Measurements from ENCODE around the gene MSH4.
"Not testable (repeated sequence)": the region's sequence is repeated elsewhere in the genome, so short reads cannot be mapped to it uniquely, and the experiment has no call there.

MSH4 gene

GRCh38 chr1:75908717-75909152 lies 112.1 kb downstream of the MSH4 start:
- DNase-seq (ENCODE audit: insufficient read length, low spot score) (no peak), FAIRE-seq (peak; percentile 82)
- TF ChIP-seq POLR2A (IDR thresholded peaks at IDR 0.05; ENCODE audit: low read depth, low read length), result no peak
- no peak for TF ChIP-seq TAF1 (IDR thresholded peaks at IDR 0.05; ENCODE audit: low read depth, low read length)
- no peak for TF ChIP-seq SPI1 (IDR thresholded peaks at IDR 0.05; ENCODE audit: low read depth, low read length)
- TF ChIP-seq POLR2AphosphoS5 (IDR thresholded peaks at IDR 0.05; ENCODE audit: low read depth, low read length), result no peak
- TF ChIP-seq POU2F2 (IDR thresholded peaks at IDR 0.05; ENCODE audit: low read depth, low read length), result no peak
- no peak for TF ChIP-seq PAX5 (IDR thresholded peaks at IDR 0.05; ENCODE audit: insufficient read depth, low read length, severe bottlenecking)

GRCh38 chr1:75916834-75917233 lies 120.2 kb downstream of the MSH4 start:
- no peak for DNase-seq (ENCODE audit: insufficient read length, low spot score)
- no peak for FAIRE-seq
- TF ChIP-seq PAX5 (IDR thresholded peaks at IDR 0.05; ENCODE audit: insufficient read depth, low read length, severe bottlenecking), result no peak
- no peak for TF ChIP-seq SPI1 (IDR thresholded peaks at IDR 0.05; ENCODE audit: low read depth, low read length)

- FAIRE-seq (no peak), DNase-seq (ENCODE audit: insufficient read length, low spot score) (no peak)
- TF ChIP-seq PAX5 (IDR thresholded peaks at IDR 0.05; ENCODE audit: insufficient read depth, low read length, severe bottlenecking), result no peak
- no peak for TF ChIP-seq SPI1 (IDR thresholded peaks at IDR 0.05; ENCODE audit: low read depth, low read length)
- no peak for TF ChIP-seq POLR2A (IDR thresholded peaks at IDR 0.05; ENCODE audit: low read depth, low read length)
- no peak for TF ChIP-seq TAF1 (IDR thresholded peaks at IDR 0.05; ENCODE audit: low read depth, low read length)
Measured at GRCh38 chr1:75922698-75923097, 126.0 kb downstream of the MSH4 start.

- no peak for DNase-seq (ENCODE audit: insufficient read length, low spot score)
- TF ChIP-seq POLR2A (IDR thresholded peaks at IDR 0.05; ENCODE audit: low read depth, low read length), result no peak
- no peak for TF ChIP-seq TAF1 (IDR thresholded peaks at IDR 0.05; ENCODE audit: low read depth, low read length)
- TF ChIP-seq SPI1 (IDR thresholded peaks at IDR 0.05; ENCODE audit: low read depth, low read length), result no peak
- TF ChIP-seq PAX5 (IDR thresholded peaks at IDR 0.05; ENCODE audit: insufficient read depth, low read length, severe bottlenecking), result no peak
- TF ChIP-seq POLR2AphosphoS5 (IDR thresholded peaks at IDR 0.05; ENCODE audit: low read depth, low read length), result no peak
- TF ChIP-seq POU2F2 (IDR thresholded peaks at IDR 0.05; ENCODE audit: low read depth, low read length), result no peak
- no peak for FAIRE-seq
Measured at GRCh38 chr1:75932304-75932703, 135.6 kb downstream of the MSH4 start, which contains the start of gene ASB17. Gene ASB17, minus strand, starts transcription at chr1:75932404. Its CDS starts 113 bp downstream, at chr1:75932291.

- no peak for FAIRE-seq
- no peak for TF ChIP-seq POLR2AphosphoS5 (IDR thresholded peaks at IDR 0.05; ENCODE audit: low read depth, low read length)
- no peak for DNase-seq (ENCODE audit: insufficient read length, low spot score)
Measured at GRCh38 chr1:75937034-75937433, 140.4 kb downstream of the MSH4 start.

GRCh38 chr1:75943037-75943436 lies 146.4 kb downstream of the MSH4 start:
- peak; percentile 9 for FAIRE-seq
- DNase-seq (ENCODE audit: insufficient read length, low spot score), result not testable (repeated sequence)
- peak; percentile 76 for TF ChIP-seq SPI1 (IDR thresholded peaks at IDR 0.05; ENCODE audit: low read depth, low read length)

- TF ChIP-seq POLR2A (IDR thresholded peaks at IDR 0.05; ENCODE audit: low read depth, low read length) (no peak), SPI1 (IDR thresholded peaks at IDR 0.05; ENCODE audit: low read depth, low read length) (no peak), TAF1 (IDR thresholded peaks at IDR 0.05; ENCODE audit: low read depth, low read length) (no peak), POU2F2 (IDR thresholded peaks at IDR 0.05; ENCODE audit: low read depth, low read length) (no peak), PAX5 (IDR thresholded peaks at IDR 0.05; ENCODE audit: insufficient read depth, low read length, severe bottlenecking) (no peak)
- FAIRE-seq, result no peak
- no peak for DNase-seq (ENCODE audit: insufficient read length, low spot score)
Measured at GRCh38 chr1:75950176-75950575, 153.5 kb downstream of the MSH4 start.

- TF ChIP-seq POU2F2 (IDR thresholded peaks at IDR 0.05; ENCODE audit: low read depth, low read length) (no peak), TAF1 (IDR thresholded peaks at IDR 0.05; ENCODE audit: low read depth, low read length) (no peak), SPI1 (IDR thresholded peaks at IDR 0.05; ENCODE audit: low read depth, low read length) (no peak), POLR2AphosphoS5 (IDR thresholded peaks at IDR 0.05; ENCODE audit: low read depth, low read length) (no peak), POLR2A (IDR thresholded peaks at IDR 0.05; ENCODE audit: low read depth, low read length) (no peak), PAX5 (IDR thresholded peaks at IDR 0.05; ENCODE audit: insufficient read depth, low read length, severe bottlenecking) (no peak)
- FAIRE-seq (no peak), DNase-seq (ENCODE audit: insufficient read length, low spot score) (no peak)
Measured at GRCh38 chr1:75952016-75952415, 155.3 kb downstream of the MSH4 start.

GRCh38 chr1:75953461-75953860 lies 156.8 kb downstream of the MSH4 start:
- no peak for TF ChIP-seq TAF1 (IDR thresholded peaks at IDR 0.05; ENCODE audit: low read depth, low read length)
- TF ChIP-seq POLR2A (IDR thresholded peaks at IDR 0.05; ENCODE audit: low read depth, low read length), result no peak
- no peak for TF ChIP-seq POLR2AphosphoS5 (IDR thresholded peaks at IDR 0.05; ENCODE audit: low read depth, low read length)
- TF ChIP-seq PAX5 (IDR thresholded peaks at IDR 0.05; ENCODE audit: insufficient read depth, low read length, severe bottlenecking), result no peak
- TF ChIP-seq POU2F2 (IDR thresholded peaks at IDR 0.05; ENCODE audit: low read depth, low read length), result no peak
- TF ChIP-seq SPI1 (IDR thresholded peaks at IDR 0.05; ENCODE audit: low read depth, low read length), result no peak
- FAIRE-seq (no peak), DNase-seq (ENCODE audit: insufficient read length, low spot score) (no peak)

- no peak for DNase-seq (ENCODE audit: insufficient read length, low spot score)
- no peak for FAIRE-seq
- TF ChIP-seq POU2F2 (IDR thresholded peaks at IDR 0.05; ENCODE audit: low read depth, low read length) (no peak), SPI1 (IDR thresholded peaks at IDR 0.05; ENCODE audit: low read depth, low read length) (no peak), PAX5 (IDR thresholded peaks at IDR 0.05; ENCODE audit: insufficient read depth, low read length, severe bottlenecking) (no peak), TAF1 (IDR thresholded peaks at IDR 0.05; ENCODE audit: low read depth, low read length) (no peak), POLR2A (IDR thresholded peaks at IDR 0.05; ENCODE audit: low read depth, low read length) (no peak), POLR2AphosphoS5 (IDR thresholded peaks at IDR 0.05; ENCODE audit: low read depth, low read length) (no peak)
Measured at GRCh38 chr1:75954586-75954985, 157.9 kb downstream of the MSH4 start.
